GM21717 (cell line): ENCODE measurements around the gene IFT122.

Experiments
- ATAC-seq: cut with Tn5 transposase; IDR thresholded peaks from one replicate; pipeline ENCODE4 v1.9.1; 2021; ENCODE audit warnings: mild to moderate bottlenecking, moderate library complexity; ENCODE audit not compliant: unreplicated experiment

The IFT122 gene

GRCh38 chr3:129567939-129568338 lies 127.9 kb downstream of the IFT122 start:
- no peak for ATAC-seq

GRCh38 chr3:129569856-129570255 lies 129.8 kb downstream of the IFT122 start:
- ATAC-seq, result no peak
